Measurements from ENCODE around the gene CENPU.

GRCh38 chr4:184647266-184648053 lies 86.4 kb downstream of the CENPU start:
- TF ChIP-seq REST (IDR thresholded peaks at IDR 0.05; ENCODE audit: low read depth) (no peak), MAX (IDR thresholded peaks at IDR 0.05) (no peak), YY1 (IDR thresholded peaks at IDR 0.05; ENCODE audit: low read depth) (no peak), TAF1 (IDR thresholded peaks at IDR 0.05; ENCODE audit: low read depth) (no peak), CEBPB (IDR thresholded peaks at IDR 0.05) (no peak), EP300 (IDR thresholded peaks at IDR 0.05; ENCODE audit: borderline replicate concordance) (no peak), NFIC (IDR thresholded peaks at IDR 0.05) (no peak), FOXM1 (IDR thresholded peaks at IDR 0.05; ENCODE audit: borderline replicate concordance, low read depth) (no peak), CREB1 (IDR thresholded peaks at IDR 0.05; ENCODE audit: low read depth) (no peak), TEAD4 (IDR thresholded peaks at IDR 0.05) (no peak), ZBTB7A (IDR thresholded peaks at IDR 0.05; ENCODE audit: low read depth) (no peak), TCF12 (IDR thresholded peaks at IDR 0.05; ENCODE audit: low read depth) (no peak), RAD21 (IDR thresholded peaks at IDR 0.05; ENCODE audit: low read depth) (no peak)
